ENCODE data around the gene NSUN2. TPM values are rescaled to one million over a fixed set of nuclear protein-coding genes. Genes with fewer than 3 reads are reported as not detected.

NSUN2 gene
- total RNA-seq, 4 donors from 2014 or later, result 29.9 to 77.1 (median 51.7) TPM

DNA sequence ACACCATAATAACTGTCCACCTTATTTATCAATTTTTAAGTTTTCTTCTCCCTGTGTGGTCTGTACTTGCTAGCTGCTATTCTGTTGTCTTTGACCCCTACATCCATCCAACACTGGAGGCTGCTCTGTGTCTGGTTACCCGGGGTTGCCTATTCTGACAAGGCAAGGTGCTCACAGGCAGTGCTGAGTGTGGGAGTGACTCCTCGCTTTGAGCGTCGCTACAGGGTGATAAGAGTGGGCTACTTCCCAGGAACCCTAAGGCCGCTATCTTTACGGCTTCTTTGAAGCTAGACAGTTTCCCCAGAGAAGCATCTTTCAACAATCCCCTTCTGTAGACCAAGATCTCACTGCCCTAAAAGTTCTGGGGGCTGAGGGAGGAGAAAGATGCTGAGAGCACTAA, 35.3 kb downstream of the NSUN2 start:
- TF ChIP-seq POLR2A (IDR thresholded peaks at IDR 0.05) (no peak), EP300 (IDR thresholded peaks at IDR 0.05; ENCODE audit: low read depth) (no peak), POLR2AphosphoS5 (IDR thresholded peaks at IDR 0.05) (no peak)
- TF ChIP-seq, protein P1, sequence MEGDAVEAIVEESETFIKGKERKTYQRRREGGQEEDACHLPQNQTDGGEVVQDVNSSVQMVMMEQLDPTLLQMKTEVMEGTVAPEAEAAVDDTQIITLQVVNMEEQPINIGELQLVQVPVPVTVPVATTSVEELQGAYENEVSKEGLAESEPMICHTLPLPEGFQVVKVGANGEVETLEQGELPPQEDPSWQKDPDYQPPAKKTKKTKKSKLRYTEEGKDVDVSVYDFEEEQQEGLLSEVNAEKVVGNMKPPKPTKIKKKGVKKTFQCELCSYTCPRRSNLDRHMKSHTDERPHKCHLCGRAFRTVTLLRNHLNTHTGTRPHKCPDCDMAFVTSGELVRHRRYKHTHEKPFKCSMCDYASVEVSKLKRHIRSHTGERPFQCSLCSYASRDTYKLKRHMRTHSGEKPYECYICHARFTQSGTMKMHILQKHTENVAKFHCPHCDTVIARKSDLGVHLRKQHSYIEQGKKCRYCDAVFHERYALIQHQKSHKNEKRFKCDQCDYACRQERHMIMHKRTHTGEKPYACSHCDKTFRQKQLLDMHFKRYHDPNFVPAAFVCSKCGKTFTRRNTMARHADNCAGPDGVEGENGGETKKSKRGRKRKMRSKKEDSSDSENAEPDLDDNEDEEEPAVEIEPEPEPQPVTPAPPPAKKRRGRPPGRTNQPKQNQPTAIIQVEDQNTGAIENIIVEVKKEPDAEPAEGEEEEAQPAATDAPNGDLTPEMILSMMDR (IDR thresholded peaks at IDR 0.05), result no peak
- DNase-seq, result no peak
- H3K4me3 ChIP-seq, result no peak overlapping the region
- in situ Hi-C loops (cut with MboI; ENCODE audit: low pct_ligation_motif_present in 1 of 4, low pct_unique_long_range_greater_than_20kb in 1 of 4, low sequenced_read_pairs in 3 of 4) (loop anchor here in 1 of 4 donors (25.0 kb wide), 1 partner anchor 1110 kb away; no protein-coding TSS in a partner anchor), intact Hi-C loops (cut with DNase I; ENCODE audit: low total_unique reads) (no loop called here)
- peaks cover 0 to 34% (median 15%) of the 10 kb centered on the region in 4 donors for H3K36me3 ChIP-seq
- WGBS, 2 donors (ENCODE audit: low coverage in 1 of 2), result 98% methylated on average over 6 of the region's 6 CpGs; no CpG with 5 or more reads in 1 of the 2 donors
- H3K27me3 ChIP-seq, result no peaks in the 10 kb centered on the region
- H3K9me3 ChIP-seq, result no peaks in the 10 kb centered on the region
- no peaks in the 10 kb centered on the region for H3K4me1 ChIP-seq
- peak overlapping the region in 1 of 4 donors; percentile 53 for H3K27ac ChIP-seq

DNA sequence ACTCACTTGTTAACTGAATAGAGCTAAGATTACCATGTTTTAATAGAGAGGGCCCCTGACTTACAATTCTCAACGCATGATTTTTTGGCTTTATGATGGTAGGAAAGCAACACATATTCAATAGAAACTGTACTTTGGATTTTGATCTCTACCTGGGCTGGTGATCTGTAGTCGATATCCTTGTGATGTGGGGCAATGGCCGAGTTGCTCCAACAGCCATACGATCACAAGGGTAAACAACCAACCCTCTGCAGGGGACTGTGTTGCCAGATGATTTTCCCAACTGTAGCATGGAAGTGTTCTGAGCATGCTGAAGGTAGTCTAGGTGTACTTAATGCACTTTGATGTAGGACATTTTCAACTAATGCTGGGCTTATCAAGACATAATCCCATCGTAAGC, 36.5 kb downstream of the NSUN2 start:
- WGBS, 2 donors (ENCODE audit: low coverage in 1 of 2), result 95 to 100% methylated on average over 1 to 5 of the region's 5 CpGs
- DNase-seq, result no peak
- H3K27me3 ChIP-seq, result no peaks in the 10 kb centered on the region

DNA sequence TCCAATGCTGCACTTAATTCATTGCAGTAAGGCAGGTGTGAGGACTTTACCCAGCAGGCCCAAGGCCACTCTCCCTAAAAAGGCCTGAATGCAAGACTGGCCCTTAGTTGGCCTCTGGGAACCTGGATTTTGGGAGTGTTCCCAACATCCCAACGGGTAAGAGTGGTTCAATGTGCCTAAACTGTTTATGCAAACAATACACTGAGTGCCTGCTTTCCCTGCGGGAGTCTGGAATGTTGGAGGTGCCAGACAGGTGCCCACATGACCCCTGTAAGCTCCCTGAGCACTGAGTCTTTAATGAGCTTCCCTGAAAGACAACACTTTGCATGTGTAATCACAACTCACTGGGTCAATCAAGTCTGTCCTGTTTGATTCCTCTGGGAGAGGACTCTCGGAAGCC, 37.4 kb downstream of the NSUN2 start:
- in situ Hi-C loops (cut with MboI; ENCODE audit: low pct_ligation_motif_present in 1 of 4, low pct_unique_long_range_greater_than_20kb in 1 of 4, low sequenced_read_pairs in 3 of 4), result loop anchor here in 1 of 4 donors (25.0 kb wide), 1 partner anchor 1108 kb away; no protein-coding TSS in a partner anchor
- intact Hi-C loops (cut with DNase I; ENCODE audit: low total_unique reads), result no loop called here
- Histone ChIP-seq H3K4me1 (no peaks in the 10 kb centered on the region), H3K27ac (no peak overlapping the region), H3K9me3 (no peaks in the 10 kb centered on the region), H3K36me3 (peaks cover 0 to 19% (median 8%) of the 10 kb centered on the region in 4 donors), H3K4me3 (no peak overlapping the region), H3K27me3 (no peaks in the 10 kb centered on the region)
- TF ChIP-seq POLR2A (IDR thresholded peaks at IDR 0.05), result no peak
- no peak for TF ChIP-seq POLR2AphosphoS5 (IDR thresholded peaks at IDR 0.05)
- TF ChIP-seq, protein P1 (IDR thresholded peaks at IDR 0.05), result no peak
- TF ChIP-seq EP300 (IDR thresholded peaks at IDR 0.05; ENCODE audit: low read depth), result no peak
- WGBS, 2 donors (ENCODE audit: low coverage in 1 of 2), result 84% methylated on average over 3 of the region's 3 CpGs; no CpG with 5 or more reads in 1 of the 2 donors
- DNase-seq, result no peak

More for the DNA sequence above, 36.5 kb downstream of the NSUN2 start:
- in situ Hi-C loops (cut with MboI; ENCODE audit: low pct_ligation_motif_present in 1 of 4, low pct_unique_long_range_greater_than_20kb in 1 of 4, low sequenced_read_pairs in 3 of 4) (loop anchor here in 1 of 4 donors (25.0 kb wide), 1 partner anchor 1109 kb away; no protein-coding TSS in a partner anchor), intact Hi-C loops (cut with DNase I; ENCODE audit: low total_unique reads) (no loop called here)
- Histone ChIP-seq H3K27ac (no peak overlapping the region), H3K36me3 (peaks cover 0 to 23% (median 10%) of the 10 kb centered on the region in 4 donors), H3K4me3 (no peak overlapping the region), H3K9me3 (no peaks in the 10 kb centered on the region), H3K4me1 (no peaks in the 10 kb centered on the region)
- TF ChIP-seq POLR2A (IDR thresholded peaks at IDR 0.05), result no peak
- TF ChIP-seq EP300 (IDR thresholded peaks at IDR 0.05; ENCODE audit: low read depth), result no peak
- TF ChIP-seq, protein P1 (IDR thresholded peaks at IDR 0.05), result no peak
- no peak for TF ChIP-seq POLR2AphosphoS5 (IDR thresholded peaks at IDR 0.05)

DNA sequence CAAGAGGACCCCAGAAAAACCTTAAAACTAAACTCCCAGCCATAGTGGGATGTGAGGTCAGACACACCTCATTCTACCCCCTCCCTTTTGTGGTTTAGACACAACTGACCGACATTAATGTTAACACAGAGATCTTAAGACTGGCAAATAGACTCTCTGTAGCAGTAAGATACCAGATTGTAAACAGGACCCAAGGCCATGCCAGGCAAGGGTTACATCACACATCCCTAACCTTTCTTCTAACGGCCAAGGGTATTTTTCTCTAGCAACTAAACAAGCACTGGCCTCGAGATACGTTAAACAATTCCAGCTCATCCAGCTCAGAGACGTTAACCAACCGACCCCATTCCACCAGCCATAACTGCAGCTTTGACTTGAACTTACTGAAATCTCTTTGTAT, 38.8 kb downstream of the NSUN2 start:
- intact Hi-C loops (cut with DNase I; ENCODE audit: low total_unique reads) (no loop called here), in situ Hi-C loops (cut with MboI; ENCODE audit: low pct_ligation_motif_present in 1 of 4, low pct_unique_long_range_greater_than_20kb in 1 of 4, low sequenced_read_pairs in 3 of 4) (loop anchor here in 1 of 4 donors (25.0 kb wide), 1 partner anchor 1107 kb away; no protein-coding TSS in a partner anchor)

More for the DNA sequence above, 38.8 kb downstream of the NSUN2 start:
- no peak overlapping the region for H3K4me3 ChIP-seq
- no peak for DNase-seq
- no peak for TF ChIP-seq POLR2A (IDR thresholded peaks at IDR 0.05)
- 84 to 98% methylated on average over 6 of the region's 6 CpGs for WGBS, 2 donors (ENCODE audit: low coverage in 1 of 2)
- no peaks in the 10 kb centered on the region for H3K4me1 ChIP-seq
- H3K36me3 ChIP-seq, result peaks cover 0 to 8% (median 3%) of the 10 kb centered on the region in 4 donors
- H3K27ac ChIP-seq, result no peak overlapping the region
- no peaks in the 10 kb centered on the region for H3K27me3 ChIP-seq
- H3K9me3 ChIP-seq, result no peaks in the 10 kb centered on the region

All from transverse colon (tissue), 4 donors.